SH-SY5Y (cell line): ENCODE measurements around the gene UBAP1L.

ENCODE experiments used
- GATA2 ChIP-seq: IDR thresholded peaks from 2 replicates; pipeline ENCODE4 v1.6.1; 2011; ENCODE audit warnings: mild to moderate bottlenecking, low read depth, low read length
- GATA3 ChIP-seq: IDR thresholded peaks from 2 replicates; pipeline ENCODE4 v1.6.1; 2011; ENCODE audit warnings: low read depth, mild to moderate bottlenecking, low read length, moderate library complexity

The UBAP1L gene

DNA sequence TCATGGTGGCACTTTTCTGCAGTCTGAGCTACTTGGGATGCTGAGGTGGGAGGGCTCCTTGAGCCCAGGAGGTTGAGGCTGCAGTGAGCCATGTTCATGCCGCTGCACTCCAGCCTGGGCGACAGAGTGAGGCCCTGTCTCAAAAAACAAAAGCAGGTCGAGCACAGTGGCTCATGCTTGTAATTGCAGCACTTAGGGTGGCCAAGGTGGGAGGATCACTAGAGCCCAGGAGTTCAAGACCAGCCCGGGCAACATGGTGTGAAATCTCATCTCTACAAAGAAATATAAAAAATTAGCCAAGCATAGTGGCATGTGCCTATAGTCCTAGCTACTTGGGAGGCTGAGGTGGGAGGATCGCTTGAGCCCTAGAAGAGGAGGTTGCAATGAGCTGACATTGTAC, 10.0 kb downstream of the UBAP1L start:
- TF ChIP-seq GATA2 (no peak), GATA3 (no peak)

DNA sequence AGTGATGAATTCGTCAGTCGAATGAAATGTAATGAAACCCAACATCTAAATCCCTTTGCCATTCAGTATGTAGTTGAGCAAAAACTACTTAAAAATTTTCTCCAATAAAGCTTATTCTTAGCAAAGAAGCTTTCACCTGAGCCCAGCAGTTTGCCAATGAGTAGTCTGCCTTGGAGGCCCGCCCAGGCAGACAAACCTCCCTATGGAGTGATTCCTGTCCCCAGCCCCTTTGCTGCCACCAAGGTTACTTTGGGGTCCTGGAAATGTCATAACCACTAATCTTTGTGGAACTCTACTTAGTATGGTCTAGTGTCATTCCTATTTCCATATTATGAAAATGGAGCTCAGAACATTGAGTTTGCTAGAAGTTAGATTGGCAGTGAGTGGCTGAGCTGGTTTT, 12.1 kb downstream of the UBAP1L start:
- no peak for TF ChIP-seq GATA2
- no peak for TF ChIP-seq GATA3

DNA sequence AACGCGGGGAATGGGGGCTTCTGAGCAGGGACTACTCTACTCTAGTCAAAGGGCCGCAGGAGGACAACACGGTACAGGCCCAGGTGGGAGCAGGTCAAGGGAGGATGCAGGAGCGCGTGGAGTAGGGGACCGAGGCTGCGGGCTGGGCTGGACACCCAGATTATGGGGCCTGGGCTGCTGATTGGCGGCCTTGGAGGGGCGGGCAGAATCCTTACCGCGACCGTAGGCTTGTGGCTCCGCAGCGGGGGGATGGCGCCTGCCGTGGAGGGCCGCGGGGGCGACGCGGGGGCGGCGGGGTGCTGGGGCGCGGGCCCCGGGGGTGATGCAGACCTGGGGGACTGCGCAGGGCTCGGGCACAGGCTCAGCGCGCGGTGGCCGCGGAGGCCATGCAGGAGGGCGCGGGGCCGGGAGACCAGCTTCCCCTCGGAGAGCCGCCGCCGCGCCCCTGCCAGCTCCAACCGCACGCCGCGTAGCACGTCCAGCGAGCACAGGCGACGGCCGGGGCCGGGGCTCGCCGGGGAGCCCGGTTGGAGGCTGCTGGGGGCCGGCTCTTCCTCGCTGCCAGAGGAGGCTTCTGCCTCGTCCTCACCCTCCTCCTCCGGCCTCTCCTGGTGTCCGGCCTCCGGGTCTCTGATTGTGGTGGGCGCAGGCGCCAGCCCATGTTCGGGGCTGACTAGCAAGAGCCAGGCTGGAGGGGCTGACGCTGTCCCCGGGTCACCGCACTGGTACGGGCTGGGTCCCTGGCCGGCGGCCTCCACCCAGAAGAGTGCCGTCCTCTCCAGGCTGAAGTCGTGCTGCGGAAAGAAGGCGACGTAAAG, 12.9 kb downstream of the UBAP1L start:
- TF ChIP-seq GATA3 (no peak), GATA2 (no peak)

DNA sequence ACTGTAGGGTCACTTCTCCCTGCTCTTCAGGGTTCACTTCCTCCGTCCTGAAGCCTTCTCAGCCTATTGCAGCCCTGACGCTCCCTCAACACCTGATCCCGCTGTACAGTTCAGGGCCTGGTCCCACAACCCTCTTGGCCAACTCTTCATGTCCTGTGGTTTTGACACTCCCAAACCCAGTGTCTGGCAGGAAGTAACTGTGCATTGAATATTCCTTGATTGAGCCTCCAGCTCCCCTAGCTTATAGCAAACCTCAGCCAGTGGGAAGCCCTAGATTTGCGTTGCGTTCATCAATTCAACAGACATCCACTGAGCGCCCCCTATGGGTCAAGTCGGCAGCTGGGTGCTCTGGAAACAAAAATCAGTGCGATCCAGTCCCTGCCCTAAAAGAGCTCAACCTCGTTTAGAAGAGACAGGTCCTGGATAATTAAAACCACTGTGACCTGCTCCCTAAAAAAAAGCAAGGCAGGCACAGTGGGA, 13.5 kb downstream of the UBAP1L start:
- TF ChIP-seq GATA3 (no peak), GATA2 (no peak)

DNA sequence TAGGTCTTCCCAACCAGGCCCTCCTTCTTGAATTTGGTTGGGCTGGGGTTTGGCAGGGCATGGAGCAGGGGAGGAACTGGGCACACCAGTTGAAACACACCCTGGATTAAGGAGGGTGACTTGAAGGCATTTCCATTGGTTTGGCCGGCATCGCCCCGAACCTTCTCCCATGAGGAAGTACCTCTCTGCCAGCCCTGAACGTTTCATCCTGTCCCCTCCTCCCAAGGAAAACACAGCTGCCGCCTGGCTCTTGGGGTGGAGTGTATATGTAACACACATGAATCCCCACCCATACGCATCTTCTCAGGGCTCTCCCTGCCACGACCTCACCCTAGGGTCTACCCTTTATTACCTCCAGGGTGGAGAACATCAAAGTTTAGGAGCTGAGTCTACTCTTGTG, 14.6 kb downstream of the UBAP1L start:
- no peak for TF ChIP-seq GATA3
- TF ChIP-seq GATA2, result no peak

DNA sequence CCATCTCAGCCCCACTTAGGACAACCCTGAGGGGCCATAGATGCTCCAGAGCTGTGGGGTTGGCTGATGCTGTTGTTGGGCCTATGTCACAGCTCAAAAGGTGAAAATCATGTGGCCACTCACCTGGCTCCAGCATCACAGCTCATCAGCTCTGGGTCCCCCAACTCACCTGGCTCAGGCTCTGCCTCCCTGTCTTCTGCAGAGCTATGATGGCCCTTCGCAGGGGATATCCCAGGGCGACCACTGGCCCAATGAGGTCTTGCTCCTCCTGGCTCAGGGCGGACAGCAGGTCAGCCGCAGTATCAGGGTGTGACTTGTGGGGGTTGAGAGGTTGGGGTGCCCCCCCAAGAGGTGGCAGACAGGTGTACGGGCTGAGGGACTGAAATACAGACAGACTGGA, 15.7 kb downstream of the UBAP1L start:
- TF ChIP-seq GATA3 (no peak), GATA2 (no peak)

DNA sequence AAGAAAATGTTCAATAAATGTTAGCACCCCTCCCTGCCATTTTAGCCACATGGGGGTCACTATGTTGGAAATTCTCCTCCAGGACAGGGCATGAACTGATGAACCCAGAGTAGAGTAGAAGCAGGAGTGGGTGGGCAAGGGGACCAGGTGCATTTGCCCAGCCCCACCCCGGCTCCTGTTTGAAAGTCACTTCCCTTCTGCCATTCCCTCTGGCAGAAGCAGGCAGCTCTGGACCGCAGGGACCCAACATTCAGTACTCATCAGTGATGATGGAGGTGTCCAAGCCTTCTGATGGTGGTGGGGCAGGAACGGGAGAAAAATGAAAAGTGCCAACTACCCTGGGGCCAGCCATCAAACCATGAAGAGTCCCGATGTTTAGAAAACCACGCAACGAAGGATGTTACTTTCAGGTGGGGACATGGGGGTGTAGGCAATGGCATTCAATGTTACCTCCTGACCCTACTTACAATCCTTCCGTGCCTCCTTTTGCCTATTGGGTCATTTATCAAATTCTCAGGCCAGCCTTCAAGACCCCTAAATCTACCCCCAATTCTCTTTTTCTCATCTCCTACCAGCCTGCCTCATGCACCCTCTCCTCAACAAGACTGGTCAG, 17.2 kb downstream of the UBAP1L start:
- TF ChIP-seq GATA3 (no peak), GATA2 (no peak)

DNA sequence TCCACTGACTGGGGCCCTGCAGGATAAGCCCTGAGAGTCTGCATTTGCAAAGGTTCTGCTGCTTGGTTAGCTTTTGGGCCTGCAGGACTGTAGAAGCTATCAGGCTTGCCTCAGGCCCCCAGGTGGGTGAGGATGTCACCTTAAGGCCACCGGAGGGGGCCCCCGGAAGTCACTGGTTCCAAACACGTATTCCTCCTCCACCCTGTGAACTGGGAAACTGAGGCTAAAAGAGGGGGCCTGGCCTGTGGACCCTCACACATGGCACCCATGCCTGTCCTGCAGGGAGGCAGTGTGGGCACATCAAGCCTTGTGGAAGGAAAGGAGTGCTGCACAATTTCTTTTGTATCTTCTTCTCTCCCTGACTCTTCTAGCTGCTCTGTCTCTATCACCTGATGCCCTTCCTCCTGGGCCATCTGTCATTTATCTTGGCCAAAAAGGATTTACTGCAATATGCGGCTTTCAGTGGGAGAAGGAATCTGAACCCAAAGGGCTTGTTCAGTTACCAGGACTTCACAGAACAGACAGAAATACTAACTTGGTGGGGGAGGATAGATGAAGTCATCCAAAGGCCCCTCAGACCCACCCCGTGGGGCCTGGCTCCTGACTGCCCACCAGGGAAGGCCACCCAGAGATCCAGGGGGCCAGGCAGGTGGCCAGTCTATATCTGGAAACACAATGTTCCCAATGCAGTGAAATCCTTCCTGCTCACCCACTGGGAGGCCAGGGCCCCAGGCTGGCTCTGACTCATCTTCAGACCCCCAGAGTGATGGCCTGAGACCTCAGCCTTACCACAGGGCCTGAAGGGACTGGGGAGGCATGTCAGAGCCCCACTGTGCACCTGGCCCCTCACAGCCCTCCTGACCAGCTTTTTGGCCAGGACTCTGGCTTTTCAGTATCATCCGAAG, 18.3 kb downstream of the UBAP1L start:
- TF ChIP-seq GATA2 (no peak), GATA3 (no peak)

DNA sequence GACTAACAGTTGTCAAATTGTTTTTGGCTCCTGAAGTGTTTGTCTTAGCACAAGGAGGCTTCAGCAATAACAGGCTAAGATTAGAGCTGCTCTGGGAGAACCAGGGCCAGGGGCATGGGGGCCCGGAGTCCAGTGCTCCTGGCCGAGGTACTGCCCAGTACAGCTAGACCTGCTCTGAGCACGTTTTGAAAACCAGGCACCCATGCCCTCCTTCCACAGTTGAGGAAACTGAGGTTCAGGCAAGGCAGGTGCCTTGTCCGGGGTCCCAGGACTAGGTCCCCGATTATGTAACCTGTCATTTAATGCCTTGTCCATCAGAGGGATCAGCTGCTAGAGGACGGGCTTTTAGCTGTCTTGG, 19.3 kb downstream of the UBAP1L start:
- no peak for TF ChIP-seq GATA2
- TF ChIP-seq GATA3, result no peak

DNA sequence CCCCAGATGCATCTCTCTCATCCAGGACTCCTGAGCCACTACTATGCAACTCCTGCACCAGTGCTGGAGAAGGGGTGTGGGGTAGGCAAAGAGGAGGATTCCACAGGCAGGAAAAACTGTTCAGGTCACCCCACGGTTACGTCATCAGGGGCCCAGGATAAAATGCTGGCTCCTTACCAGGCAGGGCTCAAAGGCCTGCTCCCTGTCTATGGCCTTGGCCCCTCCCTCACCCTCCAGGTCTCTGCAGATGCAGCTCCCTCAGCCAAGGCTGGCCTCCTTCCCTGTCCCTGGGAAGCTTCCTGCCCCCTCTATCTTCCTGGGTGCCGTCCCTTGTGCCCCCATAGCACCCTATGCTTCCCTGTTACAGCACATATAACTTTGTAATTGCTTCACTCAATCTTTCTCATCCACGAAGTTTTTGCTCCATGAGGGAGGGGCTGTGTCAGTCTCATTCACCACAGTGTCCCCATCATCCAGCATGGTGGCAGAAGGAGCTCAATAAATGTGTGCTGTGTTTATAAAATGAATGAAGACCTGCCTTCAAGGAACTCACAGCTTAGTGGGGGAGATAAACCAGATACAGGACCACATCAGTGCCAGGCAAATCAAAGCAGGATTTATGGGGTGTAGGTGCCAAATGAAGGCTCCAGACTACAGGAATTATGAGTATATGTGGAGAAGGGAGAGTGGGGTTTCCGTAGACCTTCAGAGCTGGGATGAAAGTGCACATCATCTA, 19.8 kb downstream of the UBAP1L start:
- TF ChIP-seq GATA2, result no peak
- no peak for TF ChIP-seq GATA3

DNA sequence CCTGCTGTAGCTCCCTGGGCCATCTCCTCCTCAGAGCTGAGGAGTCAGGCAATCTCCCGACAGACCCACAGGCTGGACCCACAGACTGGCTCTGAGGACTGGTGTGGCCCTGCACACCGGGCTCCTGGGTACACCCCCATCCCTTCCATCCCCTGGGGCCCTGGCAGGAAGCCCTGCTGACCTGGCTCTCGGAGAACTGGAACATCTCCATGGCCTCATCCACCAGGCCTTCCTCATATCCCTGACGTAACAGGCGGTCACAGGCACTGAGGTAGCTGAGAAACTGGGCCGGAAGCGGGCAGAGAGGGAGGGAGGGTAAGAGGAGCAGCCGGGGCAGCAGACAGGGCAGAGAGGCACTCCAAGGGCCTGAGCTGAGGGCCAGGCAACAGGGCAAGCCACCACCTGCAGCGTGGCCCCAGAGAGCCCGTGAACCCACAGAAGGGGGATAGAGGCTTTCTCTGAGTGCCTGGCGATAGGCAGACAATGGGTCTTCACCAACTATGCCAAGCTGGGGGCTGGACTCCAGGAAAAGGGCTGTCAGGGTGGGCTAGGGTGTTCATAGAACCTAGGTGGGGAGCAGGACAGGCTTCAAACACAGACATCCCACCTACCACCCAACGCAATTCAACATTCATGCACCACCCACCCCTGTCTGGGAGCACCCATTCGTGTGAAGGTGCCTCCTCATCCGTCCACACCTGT, 20.6 kb downstream of the UBAP1L start:
- TF ChIP-seq GATA3 (no peak), GATA2 (no peak)

DNA sequence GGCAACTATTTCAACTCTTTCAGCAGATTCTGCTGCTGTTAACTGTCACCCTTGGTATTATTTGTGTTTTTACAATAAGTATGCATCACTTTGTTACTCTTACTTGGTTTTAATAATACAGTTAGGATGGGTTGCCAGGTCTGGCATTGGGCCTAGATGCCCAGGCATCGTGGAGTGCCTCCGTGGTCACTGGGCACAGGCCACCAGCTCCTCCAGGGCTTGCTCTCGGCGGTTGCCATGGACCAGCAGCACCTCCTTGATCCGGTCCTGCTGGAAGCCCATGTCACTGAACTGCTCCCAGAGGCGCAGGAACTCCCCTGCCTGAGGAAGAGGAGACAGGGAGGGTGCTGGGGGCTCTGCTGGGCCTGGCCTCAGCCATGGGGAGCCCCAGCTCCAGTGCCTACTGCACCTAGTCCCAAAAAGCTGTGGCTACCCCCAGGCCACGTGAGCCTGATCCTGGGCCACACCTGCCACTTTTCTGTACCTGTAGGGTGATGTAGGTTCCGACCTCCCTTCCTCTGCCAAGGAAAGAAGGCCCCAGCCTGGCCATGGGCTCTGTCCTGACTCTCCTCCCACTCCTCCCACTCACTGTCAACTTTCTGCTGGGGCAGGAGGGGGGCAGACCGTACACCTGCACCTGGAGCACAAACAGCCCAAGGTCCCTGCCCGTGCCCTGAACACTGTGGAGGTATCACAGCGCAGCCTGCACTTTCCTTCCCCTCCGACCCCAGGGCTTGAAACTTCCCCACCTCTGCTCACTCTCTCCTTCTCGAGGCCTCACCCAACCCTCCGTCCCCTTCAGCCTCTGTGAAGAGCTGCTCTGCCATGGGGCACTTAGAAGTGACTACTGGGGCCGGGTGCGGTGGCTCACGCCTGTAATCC, 21.8 kb downstream of the UBAP1L start:
- TF ChIP-seq GATA3 (no peak), GATA2 (no peak)
